Activated CD4-positive, alpha-beta T cell treated with anti-CD3 and anti-CD28 coated beads, Interleukin-2, Interleukin-6, amounts not matched to agents 100 ng/mL and 50 ng/mL, durations not matched to agents 16 hours and 8 hours (primary cell): Measurements from ENCODE around the gene PLCB1.

ENCODE experiments used
- DNase-seq: peaks from one replicate; pipeline ENCODE4 v3.0.0-alpha.2; 2020

The PLCB1 gene

DNA sequence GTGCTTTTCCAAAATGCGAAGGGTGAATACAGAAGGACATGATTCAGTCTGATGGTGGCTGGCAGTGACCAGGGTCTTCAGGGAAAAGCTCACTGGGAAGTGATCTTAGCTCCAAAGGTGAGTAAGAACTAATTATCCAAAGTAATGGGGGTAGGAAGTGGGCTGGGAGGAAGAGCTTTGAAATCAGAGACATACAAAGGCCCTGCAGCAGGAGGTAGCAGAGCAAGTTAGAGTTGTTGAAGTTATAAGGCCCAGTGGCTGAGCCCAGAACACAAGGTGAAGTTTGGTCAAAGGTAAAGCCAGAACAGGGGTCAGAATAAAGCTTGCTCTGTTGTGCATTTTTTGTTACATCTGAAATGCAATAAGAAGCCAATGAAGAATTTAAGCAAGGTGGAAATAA is 81.2 kb downstream of the PLCB1 start:
- DNase-seq, result no peak

DNA sequence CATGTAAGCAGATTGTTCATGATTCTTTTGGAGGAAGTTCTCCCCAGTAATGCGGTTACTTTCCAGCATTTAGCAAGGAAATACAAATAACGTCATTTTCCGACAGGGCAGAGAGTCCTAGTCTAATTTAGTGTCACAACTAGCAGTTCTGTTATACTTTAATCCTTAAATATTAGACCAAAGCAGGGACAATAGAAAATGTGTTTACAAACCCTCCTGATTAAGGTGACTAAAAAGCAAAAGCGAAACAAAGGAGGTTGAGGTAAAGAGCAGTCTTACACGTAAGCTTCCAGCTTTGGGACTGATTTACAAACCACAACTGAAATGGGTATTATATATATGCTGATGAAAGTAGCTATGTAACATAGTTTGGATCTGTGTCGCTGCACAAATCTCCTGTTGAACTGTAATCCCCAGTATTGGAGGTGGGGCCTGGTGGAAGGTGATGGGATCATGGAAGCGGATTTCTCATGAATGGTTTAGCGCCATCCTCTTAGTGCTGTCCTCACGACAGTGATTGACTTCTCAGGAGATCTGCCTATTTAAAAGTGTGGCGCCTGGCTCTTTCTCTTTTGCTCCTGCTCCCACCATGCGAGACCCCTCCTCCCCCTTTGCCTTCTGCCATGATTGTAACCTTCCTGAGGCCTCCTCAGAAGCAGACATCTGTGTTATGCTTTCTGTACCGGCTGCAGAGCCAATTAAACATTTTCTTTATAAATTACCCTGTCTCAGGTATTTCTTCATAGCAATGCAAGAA is 81.9 kb downstream of the PLCB1 start:
- DNase-seq, result peak; percentile 51

DNA sequence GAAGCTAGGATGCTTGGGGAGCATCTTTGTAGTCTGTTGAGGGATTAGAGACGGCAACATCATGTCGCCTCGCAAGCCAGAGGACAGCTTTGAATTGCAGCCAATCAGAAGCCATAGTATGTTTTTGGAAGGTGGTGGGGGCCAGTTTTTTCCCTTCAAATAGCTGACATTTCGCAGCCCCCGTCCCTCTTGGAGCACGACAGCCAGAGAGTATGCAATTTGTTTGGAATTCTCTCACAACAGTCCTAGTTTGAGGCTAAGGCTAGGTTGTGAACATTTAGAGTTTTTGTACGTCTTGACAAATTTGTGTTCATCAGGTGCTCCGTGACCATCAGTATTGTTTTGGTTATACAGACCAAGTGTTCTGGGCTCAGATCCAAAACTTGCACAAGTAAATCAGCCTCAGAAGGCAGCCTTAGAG is 83.3 kb downstream of the PLCB1 start:
- DNase-seq, result no peak

DNA sequence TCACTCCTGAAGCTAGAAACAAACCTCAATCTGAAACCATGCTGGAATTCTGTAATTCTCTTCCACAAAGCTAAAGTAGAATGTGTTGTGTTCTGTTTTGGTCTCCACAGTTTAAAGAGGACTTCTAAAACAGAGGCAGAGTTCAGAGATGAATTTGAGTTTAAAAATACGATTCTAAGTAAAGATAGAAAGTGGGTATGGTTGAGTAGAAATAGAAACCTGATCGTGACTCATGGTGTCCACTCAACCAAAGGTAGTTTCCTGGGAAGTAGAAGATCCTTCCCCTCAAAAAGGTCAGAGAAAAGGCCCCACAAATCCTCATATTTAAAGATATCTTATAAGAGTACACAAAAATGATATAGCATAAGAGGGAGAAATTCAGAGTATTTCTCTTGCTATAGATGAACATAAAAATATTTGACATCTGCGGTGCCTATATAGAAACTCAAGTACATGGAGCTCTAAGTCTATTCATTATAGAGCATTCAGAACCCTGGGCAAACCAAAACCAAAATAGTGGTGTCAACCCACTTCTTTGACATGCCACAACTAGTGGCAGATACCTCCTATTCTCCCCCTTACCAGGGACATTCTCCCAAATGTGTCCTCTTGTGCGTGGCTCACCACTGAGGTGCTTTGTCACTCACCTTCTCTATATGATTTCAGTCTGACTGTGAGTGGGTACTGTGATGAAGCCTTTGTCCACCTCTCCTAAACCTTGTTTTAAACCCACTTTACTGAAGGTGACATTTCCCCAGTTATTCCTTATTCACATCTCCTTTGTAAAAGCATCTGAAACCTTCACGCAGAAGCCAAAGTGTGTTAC is 84.5 kb downstream of the PLCB1 start:
- no peak for DNase-seq

DNA sequence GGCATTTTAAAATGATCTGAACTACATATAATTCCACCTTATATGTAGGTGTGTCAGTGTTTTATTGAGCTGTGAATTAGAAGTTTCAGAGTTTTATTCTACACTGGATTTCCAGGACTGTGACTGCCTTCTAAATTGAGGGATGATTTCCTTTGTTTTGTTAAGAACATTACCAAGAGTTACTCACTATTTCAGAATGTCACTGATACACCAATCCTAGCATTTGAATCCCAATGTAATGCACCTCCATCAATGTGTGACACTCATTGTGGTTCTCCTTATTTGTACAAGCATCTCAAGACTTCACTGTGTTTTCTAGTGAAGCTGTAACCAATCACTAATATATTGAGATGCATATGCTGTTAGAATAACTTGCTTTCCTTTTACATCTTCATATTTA is 86.8 kb downstream of the PLCB1 start:
- DNase-seq, result no peak

DNA sequence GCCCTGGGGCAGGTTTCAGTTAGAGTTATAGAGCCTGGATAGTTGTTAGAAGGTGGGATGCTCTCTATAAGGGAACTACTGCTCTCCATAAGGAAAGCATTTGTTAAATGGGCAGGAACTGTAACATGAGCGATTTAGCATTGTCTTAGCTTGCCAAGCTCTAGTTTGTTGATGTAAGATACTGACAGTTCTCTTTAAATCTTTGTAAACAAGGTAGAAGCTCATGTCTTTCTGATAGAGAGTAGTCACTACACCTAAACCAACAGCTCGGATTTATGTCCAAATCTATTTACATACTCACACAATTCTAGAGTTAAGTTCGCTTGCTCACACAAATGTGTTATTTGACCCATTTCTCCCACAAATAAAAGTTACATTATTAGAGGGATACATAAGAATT is 87.3 kb downstream of the PLCB1 start:
- no peak for DNase-seq

DNA sequence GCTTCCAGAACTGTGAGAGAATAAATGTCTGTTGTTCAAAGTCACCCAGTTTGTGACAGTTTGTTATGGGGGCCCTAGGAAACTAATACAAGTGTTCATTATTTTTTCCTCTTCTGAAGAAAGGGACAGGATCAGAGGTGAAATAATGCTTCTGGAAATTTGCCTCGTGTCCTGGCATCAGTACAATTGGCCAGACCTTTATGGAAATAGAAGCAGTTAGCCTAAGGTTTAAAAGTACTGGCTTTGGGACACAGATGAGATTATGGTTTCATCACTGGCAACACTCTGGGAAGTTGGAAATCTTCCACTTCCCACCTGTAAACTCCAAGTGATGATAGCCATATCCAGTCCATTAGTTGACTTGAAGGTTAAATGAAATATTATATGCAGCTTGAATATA is 88.7 kb downstream of the PLCB1 start:
- DNase-seq, result no peak

DNA sequence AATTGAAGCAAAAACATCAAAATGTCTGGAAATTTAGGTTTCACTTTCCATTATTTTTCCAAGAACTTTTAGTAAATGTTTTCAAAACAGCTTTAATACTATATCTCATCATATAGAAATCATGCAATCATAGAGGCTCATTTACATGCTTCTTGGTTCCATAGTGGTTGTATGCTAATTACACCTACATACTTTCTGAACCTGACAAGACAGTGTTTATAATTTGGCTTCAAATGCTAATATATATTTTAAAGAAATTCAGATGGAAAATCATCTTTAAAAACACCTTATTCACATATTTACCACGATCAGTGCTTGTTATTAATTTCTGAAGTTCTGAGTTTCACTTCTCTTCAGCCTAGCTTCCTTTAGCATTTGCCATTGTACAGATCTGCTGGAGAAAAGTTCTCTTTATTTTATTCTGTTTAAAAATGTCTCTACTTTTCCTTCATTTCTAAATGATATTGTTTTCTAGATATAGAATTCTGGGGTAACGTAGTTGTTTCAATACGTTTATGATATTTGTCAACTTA is 89.9 kb downstream of the PLCB1 start:
- no peak for DNase-seq

DNA sequence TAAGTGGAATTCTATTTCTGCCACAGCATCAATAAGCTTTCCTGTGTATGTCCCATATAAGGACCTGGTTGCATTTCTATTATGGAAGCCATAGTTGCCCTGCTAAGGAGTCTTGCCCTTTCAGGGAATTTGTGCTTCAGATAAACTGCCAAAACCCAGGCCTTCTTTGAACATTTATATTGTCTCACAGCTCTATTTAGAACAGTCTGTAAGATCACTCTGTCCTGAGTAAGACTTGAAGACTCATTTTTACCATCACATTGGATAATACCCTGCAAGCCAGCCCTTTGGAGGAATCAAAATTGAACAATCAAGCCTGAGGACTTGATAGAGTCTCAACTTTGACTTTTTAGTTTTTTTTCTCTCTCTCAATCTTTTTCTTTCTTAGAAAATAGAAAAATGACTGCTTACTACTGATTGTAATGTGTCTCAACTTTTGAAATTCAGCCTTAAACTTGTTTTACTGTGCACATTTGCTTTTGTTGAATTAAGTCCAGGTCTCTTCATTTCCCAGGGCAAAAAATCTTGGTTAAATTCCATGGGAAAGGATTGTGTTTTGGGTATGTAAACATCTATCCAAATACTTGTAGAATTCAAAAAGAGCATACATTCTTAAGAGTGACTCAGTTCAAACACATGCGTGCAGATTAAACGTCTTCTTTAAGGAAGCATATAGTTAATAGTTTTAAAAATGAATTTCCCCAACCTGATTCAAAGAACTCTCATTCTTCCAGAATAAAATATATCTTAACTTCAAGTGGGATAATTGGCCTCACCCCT is 91.2 kb downstream of the PLCB1 start:
- DNase-seq, result no peak

DNA sequence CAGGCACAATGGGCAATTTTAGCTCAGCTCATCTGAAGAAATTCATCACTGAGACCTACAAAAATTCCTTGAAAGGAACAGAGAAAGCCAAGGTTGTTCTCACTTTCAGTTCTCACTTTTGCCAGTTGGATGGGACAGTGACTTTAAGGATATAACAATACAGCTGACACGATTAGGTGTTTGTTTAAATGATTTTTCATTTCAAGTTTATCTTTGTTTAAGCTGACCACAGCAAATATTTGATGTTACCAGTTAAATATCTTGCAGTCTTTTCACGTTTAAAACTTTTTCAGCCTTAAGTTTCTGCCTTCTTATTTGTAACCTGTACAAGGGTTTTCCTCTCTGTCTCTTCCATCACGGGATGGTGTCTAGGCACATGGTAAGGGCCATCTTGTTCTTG is 93.6 kb downstream of the PLCB1 start:
- no peak for DNase-seq

DNA sequence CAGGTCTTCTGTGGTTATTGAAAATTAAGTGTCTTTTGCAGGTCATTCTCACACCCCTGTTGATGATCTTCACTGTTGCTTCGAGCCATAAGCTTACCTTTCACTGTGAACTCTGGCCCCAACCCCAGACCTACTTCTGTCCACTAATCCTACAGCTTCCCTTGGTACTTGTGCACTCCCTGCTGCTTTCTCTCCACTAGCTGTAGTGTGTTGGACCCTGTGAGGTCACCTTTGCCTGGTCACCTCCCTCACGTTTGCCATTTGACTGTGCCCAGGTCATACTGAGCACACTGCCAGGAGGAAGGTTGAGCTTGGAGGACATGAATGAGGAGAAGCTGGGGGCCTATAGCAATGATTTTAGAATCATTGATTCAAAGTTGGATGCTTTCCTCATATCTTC is 94.0 kb downstream of the PLCB1 start:
- DNase-seq, result no peak

DNA sequence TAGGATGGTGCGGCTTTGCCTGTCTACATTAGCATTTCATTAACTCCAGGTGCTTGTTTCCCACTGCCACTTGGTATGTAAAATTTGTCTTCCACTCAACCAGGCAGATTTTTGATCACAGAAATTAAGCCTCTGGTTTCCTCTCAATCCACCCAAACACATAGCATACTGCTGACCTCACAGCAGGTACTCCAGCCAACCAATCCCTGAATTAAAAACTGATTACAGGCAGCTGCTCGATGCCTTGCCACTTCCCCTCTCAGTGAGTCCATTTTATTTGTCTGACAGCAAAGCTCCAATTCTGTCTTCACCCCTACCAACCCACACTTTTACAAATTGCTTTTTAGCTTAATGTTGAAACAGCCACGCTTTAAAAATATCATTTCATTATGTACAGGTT is 95.2 kb downstream of the PLCB1 start:
- no peak for DNase-seq

DNA sequence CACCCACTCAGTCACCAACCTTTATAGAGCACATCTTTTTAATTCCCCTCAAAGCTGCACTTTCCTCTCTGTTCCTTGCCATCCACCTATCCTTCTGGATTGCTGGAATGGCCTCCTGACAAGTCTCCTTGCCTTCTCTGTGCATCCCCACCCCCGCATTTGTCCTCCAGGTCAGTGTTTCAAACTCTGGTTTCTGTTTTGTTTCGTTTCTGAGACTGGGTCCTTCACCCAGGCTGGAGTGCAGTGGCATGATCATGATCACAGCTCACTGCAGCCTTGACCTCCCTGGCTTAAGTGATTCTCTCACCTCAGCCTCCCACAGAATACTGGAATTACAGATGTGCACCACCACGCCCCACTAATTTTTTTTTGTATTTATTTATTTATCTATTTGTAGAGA is 96.2 kb downstream of the PLCB1 start:
- DNase-seq, result no peak

DNA sequence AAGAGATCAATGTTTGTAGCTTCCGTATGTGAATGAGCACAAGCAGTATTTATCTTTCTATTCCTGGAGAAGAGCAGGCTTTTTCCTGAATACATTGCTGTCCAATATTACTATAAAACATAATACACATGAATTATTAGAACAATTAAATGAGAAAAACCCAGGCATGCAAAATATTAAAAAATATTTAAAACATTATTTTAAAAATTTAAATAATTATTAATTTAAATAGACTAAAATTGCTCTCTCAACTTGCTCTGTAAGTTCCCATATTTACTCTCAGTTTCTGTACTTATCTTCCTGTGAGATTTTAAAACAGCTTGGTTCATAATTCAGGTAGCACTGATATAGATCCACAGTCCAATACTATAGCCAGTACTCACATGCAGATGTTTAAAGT is 97.0 kb downstream of the PLCB1 start:
- DNase-seq, result no peak

DNA sequence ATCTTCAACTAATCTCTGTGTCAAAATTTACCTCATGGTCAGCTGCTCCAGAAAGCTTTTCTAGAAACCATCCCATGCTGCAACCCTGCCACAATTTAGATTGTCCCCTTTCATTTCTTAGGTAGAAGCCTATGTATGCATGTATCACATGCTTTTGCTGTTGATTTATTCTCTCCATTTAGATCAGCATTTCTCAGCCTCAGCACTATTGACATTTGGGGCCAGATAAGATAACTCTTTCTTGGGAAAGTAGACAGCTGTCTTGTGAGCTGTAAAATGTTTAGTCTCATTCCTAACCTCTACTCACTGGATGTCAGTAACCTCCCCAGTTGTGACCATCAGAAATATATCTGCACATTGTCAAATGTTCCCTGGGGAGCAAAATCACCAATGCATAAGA is 99.0 kb downstream of the PLCB1 start:
- DNase-seq, result no peak

DNA sequence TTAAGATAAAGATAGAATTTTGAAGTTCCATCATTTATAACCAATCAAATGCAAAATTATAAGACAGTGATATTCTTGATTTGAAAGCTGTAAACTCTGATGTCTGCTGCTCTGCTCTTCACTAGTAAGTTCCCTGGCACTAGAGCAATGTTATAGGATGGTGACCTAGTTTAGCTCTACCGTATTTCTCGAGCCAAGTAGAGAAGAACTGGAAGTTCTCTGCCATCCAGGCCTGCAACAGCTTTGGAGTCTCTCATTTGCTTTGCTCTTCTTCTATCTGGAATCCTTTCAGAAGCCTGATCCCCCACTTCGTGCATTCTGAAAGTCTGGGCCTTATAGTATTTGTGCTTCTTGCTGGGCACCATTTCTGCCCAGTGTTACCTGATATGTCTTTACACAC is 100.3 kb downstream of the PLCB1 start:
- DNase-seq, result no peak

DNA sequence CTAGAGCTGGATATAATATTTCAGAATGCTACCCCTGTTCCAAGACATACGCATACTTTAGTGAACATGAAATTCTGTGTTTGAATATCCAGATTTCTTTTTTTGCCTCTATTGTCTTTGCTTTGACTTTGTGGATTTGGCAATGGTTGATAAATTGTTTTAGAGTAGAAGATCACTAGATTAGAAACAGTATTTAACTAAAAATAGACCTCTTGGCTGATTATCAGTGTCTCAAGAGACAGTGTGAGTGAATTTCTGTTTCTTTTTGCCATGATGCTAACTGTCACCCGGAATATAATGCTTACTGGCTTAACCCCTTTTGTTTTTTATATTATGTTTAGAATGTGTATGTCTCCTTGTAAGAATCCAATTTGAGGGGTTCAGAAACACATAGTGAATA is 102.5 kb downstream of the PLCB1 start:
- no peak for DNase-seq

DNA sequence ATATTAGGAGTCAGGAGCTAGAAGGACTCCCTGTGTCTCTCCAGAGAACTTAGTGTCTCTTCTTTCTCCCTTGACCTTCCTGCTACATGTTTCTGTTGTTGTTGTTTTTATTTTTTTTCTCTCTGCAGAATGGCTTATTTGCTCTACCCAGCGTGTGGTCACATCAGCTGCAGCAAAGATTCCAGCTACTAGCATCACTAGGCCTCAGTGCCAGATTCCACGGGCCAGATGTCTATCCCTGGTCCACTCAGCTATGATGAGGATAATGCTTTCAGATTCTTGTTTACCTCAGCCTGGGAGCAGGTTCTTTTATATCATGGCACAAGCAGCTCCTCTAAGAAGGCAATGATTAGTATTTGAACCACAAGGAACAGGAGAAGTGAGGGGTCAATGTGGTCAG is 110.0 kb downstream of the PLCB1 start:
- DNase-seq, result no peak

DNA sequence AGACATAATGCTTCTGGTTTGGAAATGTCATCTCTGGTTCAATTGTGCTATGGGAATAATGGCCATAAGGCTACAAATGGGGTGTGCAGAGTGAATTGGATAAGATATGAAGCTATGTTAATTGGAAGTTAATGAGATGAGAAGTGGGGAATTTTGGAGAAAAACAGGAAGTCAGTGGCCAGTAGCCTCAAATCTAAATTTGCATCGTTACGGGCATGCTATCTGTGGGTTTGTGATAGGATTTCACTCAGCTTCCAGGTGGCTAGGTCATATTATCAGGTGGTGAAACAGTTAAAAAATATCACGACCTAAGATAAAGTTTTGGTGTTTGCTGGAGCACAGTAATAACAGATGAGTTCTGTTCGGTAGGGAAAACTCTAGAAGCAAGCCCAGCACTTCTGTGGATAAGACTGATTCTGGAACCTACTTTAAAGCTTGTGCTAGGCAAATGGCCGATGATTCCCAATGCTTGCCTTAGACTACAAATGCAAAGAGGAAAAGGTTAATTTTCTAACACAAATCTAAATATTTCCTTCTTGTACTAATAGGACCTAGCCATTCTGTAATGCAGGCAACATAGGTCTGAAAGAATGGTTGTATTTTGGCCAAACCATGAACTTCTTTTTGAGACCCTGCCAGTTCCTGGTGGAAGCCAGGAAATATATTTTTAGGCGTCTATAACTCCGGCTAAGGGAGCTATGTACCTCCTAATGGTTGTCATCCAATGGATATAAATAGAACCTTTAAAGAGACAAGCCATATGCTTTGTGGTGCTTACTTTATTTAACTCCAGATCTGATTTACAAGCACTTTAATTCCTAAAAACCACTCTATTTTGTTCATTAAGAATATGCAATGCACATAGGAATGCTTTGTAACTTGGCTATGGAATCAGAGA is 111.0 kb downstream of the PLCB1 start:
- no peak for DNase-seq

DNA sequence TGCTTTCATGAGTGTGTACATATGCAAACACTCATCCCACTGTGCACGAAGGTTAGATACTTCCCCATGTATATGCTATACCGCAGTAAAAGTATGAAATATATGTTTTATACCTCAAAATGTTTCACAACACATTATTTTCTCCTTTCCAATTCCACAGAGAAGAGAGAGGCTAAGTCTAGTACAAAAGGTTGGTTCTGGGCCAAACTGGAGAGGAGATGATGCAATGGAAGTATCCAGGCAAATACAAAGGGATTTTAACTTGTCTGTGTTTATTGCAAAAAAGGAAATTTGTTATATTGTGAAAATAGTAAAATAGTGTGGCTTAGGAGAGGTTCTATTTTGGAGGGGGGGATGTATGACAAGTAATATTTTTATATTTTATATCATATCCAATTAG is 112.6 kb downstream of the PLCB1 start:
- no peak for DNase-seq

DNA sequence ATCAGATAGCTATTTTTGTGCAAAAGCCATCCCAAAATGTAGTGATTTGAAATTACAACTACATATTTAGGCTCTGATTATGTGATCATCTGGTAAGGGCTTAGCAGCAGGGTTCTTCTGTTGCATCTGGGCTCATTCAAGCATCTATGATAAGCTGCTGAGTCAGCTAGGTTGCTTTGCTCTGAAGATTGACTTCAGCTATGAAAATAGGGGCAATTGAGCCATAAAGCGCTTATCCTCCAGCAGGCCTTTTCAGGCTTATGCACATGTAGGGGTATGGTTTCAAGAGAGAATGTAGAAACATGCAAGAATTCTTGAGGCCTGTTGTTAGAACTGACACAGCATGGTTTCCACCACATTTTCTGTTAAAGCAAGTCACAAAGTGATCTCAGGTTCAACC is 114.1 kb downstream of the PLCB1 start:
- no peak for DNase-seq

DNA sequence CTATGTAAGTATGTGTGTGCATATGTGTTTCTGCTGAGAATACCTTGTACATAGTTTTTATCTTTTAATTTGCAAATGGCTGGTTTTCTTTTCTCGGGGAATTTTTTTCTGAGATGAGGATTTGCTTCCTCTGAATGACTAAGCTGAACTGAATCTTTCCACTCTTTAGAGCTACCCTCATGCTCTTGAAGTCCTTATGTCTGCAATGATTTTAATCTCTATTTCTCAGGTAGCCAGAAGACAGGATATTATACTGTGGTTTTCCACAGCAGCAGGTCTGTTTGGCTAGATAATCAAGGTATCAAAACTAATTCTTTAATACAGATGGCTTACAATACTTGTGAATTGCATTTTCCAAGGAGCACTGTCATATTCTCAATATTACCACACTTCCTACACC is 114.7 kb downstream of the PLCB1 start:
- no peak for DNase-seq
